Testis (tissue), 2 donors: ENCODE data around the gene CDK5R1.
A peak's percentile ranks its signal among the peaks of the same experiment; 100 is the strongest.

Experiments used
- POLR2A ChIP-seq: fragments of 450-650 bp; IDR thresholded peaks from one replicate; pipeline ENCODE4 v1.6.1; 2017; ENCODE audit warnings: antibody characterized with exemption, mild to moderate bottlenecking, moderate library complexity
- TF ChIP-seq, protein P1 (sequence below), 3 experiments: fragments of 450-650 bp in 2 of 3; fragments of 200-600 bp in 1 of 3; sonication (generic) in 1 of 3; IDR thresholded peaks; one replicate each; pipeline ENCODE4 v1.5.1; 2016 to 2019; ENCODE audit warnings: antibody characterized with exemption in 3 of 3, mild to moderate bottlenecking in 2 of 3, moderate library complexity in 1 of 3

DNA sequence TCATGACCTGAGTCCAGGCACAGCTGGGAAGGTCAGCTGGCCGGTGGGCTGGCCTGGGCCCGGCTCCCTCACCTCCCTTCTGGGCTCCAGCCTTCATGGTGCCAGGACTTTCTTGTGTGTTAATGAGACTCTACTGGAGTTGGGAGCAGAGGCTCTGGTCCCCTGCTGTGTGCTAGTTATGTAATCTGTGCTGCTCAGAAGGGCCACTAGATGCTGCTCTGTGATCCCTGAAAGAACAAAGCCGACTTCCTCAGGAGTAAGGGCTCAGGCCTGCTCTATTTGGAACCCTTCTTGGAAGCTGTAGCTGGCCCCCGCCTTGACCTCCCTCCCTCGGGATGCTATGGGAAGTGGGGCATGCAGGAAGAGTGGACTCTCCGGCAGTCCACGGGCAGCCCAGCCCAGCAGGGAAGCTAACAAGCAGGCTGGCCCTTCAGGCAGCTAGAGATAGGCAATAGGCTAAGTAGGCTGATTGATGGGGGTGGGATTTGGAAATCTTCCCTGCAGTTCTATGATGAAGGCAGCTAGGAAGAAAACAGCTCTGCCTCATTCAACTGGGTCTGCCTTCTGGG lies 3.3 kb upstream of the CDK5R1 start:
- TF ChIP-seq, protein P1, sequence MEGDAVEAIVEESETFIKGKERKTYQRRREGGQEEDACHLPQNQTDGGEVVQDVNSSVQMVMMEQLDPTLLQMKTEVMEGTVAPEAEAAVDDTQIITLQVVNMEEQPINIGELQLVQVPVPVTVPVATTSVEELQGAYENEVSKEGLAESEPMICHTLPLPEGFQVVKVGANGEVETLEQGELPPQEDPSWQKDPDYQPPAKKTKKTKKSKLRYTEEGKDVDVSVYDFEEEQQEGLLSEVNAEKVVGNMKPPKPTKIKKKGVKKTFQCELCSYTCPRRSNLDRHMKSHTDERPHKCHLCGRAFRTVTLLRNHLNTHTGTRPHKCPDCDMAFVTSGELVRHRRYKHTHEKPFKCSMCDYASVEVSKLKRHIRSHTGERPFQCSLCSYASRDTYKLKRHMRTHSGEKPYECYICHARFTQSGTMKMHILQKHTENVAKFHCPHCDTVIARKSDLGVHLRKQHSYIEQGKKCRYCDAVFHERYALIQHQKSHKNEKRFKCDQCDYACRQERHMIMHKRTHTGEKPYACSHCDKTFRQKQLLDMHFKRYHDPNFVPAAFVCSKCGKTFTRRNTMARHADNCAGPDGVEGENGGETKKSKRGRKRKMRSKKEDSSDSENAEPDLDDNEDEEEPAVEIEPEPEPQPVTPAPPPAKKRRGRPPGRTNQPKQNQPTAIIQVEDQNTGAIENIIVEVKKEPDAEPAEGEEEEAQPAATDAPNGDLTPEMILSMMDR (IDR thresholded peaks at IDR 0.05), result peak; percentile 50 to 73 (median 67)
- TF ChIP-seq POLR2A, result no peak
